Breast epithelium (tissue), 3 donors: Measurements from ENCODE around the gene KIAA0040.

Experiments used
- POLR2A ChIP-seq: fragments of 450-650 bp; IDR thresholded peaks from one replicate; pipeline ENCODE4 v1.6.1; 2016; ENCODE audit warnings: antibody characterized with exemption, mild to moderate bottlenecking, moderate library complexity
- POLR2AphosphoS5 ChIP-seq, 3 donors: sonication (generic); formaldehyde crosslinking; IDR thresholded peaks; one replicate each; pipeline ENCODE4 v1.6.1; 2017; ENCODE audit warnings: antibody characterized with exemption in 3 of 3

DNA sequence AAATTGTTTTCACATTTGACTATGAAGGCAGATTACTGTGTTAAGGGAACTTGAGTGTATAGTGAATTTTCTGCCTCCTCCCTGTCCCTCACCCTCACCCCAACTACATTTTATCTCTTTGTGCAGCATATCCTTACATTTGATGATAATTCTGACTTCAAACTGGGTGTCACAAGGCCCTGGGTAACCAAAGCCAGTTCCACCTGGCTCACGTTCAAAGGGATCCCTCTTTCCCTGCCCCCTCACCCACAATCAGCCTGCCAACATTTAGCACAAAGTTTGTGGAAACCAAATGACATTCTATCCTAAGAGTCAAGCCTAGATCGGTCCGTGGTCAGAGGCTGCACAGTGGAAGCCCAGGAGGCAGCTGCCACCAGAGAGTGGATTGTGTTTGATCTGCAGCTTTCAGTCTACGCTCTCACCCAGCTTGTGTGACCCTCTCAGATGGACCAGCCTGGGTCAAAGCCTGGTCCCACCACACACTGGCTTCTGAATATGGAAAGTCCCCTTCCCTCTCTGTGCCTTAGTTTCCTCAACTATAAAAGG is 10.3 kb downstream of the KIAA0040 start:
- TF ChIP-seq POLR2AphosphoS5 (IDR thresholded peaks at IDR 0.05) (no peak), POLR2A (no peak)
